ENCODE data around the gene AGTR1. TPM values are rescaled to one million over a fixed set of nuclear protein-coding genes. Genes with fewer than 3 reads are reported as not detected.

Gene AGTR1
- polyA plus RNA-seq, 3 donors = not detected

DNA sequence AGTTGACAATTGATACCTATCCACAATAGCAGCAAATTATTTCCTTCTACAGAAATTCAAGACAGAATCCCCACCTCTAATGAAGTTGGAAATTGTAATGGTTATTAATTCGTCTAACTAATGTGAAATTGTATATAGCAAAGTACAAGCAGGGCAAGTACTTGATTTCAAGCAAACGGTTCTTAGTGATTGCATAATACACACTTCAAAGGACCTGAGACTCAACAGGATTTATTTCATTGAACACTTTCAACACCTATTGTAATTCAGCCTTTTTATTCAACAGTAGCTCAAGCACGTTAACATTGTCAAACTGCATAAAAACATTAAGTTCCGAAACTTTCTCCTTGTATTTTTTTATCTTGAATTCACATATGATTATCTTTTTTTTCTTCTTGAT, 40.2 kb upstream of the AGTR1 start:
- WGBS (ENCODE audit: insufficient coverage) = no CpG with 5 or more reads among the region's 4 CpGs
- no peak overlapping the region for H3K9ac ChIP-seq (ENCODE audit: insufficient read depth, low read length, poor library complexity, severe bottlenecking)
- no peaks in the 10 kb centered on the region for H3K4me1 ChIP-seq (ENCODE audit: control insufficient read depth in 1 of 2, insufficient read depth in 2 of 2, low read length in 2 of 2)
- no peak overlapping the region for H2AFZ ChIP-seq (ENCODE audit: insufficient read depth, low read depth, low read length, poor library complexity, severe bottlenecking)
- Mint-ChIP-seq H3K27me3 (ENCODE audit: low read depth in 3 of 3) (peaks cover 2 to 5% (median 2%) of the 10 kb centered on the region in 3 donors), H3K27ac (no peak overlapping the region), H3K4me1 (no peaks in the 10 kb centered on the region), H3K36me3 (no peaks in the 10 kb centered on the region), H3K4me3 (no peak overlapping the region), H3K9me3 (peaks cover 0 to 3% (median 0%) of the 10 kb centered on the region in 7 donors)
- no peak for DNase-seq
- peaks cover 0 to 3% of the 10 kb centered on the region in 2 donors for H3K27me3 ChIP-seq (ENCODE audit: control insufficient read depth in 2 of 2, insufficient read depth in 2 of 2, low read length in 2 of 2)
- H3K4me3 ChIP-seq (replicated peaks in 1 of 3; ENCODE audit: low read depth in 2 of 3, low read length in 3 of 3) = no peak overlapping the region
- no peak overlapping the region for H3K4me2 ChIP-seq (replicated peaks; ENCODE audit: extremely low read depth, low read length, poor library complexity, severe bottlenecking)
- intact Hi-C loops (cut with micrococcal nuclease) = no loop called here
- H4K20me1 ChIP-seq (ENCODE audit: insufficient read depth, low read length) = no peaks in the 10 kb centered on the region
- H3K27ac ChIP-seq (ENCODE audit: low read depth in 1 of 2, low read length in 2 of 2) = no peak overlapping the region
- TF ChIP-seq, protein P1, sequence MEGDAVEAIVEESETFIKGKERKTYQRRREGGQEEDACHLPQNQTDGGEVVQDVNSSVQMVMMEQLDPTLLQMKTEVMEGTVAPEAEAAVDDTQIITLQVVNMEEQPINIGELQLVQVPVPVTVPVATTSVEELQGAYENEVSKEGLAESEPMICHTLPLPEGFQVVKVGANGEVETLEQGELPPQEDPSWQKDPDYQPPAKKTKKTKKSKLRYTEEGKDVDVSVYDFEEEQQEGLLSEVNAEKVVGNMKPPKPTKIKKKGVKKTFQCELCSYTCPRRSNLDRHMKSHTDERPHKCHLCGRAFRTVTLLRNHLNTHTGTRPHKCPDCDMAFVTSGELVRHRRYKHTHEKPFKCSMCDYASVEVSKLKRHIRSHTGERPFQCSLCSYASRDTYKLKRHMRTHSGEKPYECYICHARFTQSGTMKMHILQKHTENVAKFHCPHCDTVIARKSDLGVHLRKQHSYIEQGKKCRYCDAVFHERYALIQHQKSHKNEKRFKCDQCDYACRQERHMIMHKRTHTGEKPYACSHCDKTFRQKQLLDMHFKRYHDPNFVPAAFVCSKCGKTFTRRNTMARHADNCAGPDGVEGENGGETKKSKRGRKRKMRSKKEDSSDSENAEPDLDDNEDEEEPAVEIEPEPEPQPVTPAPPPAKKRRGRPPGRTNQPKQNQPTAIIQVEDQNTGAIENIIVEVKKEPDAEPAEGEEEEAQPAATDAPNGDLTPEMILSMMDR (IDR thresholded peaks at IDR 0.05) = no peak
- no peaks in the 10 kb centered on the region for H3K36me3 ChIP-seq (replicated peaks in 1 of 2; ENCODE audit: control insufficient read depth in 1 of 2, insufficient read depth in 2 of 2, low read length in 2 of 2)
- no peaks in the 10 kb centered on the region for H3K9me3 ChIP-seq (replicated peaks in 1 of 2; ENCODE audit: control insufficient read depth in 1 of 2, insufficient read depth in 1 of 2, low read length in 2 of 2)
- H3K79me2 ChIP-seq (ENCODE audit: insufficient read depth, low read length) = no peaks in the 10 kb centered on the region

DNA sequence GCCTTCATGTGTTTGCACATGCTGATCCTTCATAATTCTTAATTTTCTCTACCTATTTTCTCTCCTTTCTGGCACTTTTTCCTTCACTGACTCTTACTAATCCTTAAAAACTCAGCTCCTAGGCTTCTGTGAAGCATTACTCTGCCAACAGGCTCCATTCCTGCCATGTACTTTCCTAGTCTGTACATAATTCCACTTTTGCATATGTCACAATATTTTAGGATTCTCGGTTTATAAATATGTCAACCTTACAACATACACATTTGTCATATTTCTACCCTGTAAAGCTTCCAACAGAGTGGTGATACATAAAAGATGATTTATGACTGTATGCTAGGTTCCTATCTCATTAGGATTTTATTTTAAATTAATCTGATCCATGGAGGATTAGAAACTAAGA, 38.2 kb upstream of the AGTR1 start:
- Histone ChIP-seq H3K36me3 (replicated peaks in 1 of 2; ENCODE audit: control insufficient read depth in 1 of 2, insufficient read depth in 2 of 2, low read length in 2 of 2) (no peaks in the 10 kb centered on the region), H3K4me2 (replicated peaks; ENCODE audit: extremely low read depth, low read length, poor library complexity, severe bottlenecking) (no peak overlapping the region), H3K27me3 (ENCODE audit: control insufficient read depth in 2 of 2, insufficient read depth in 2 of 2, low read length in 2 of 2) (peaks cover 0 to 5% of the 10 kb centered on the region in 2 donors), H3K27ac (ENCODE audit: low read depth in 1 of 2, low read length in 2 of 2) (no peak overlapping the region), H3K9ac (ENCODE audit: insufficient read depth, low read length, poor library complexity, severe bottlenecking) (no peak overlapping the region), H3K9me3 (replicated peaks in 1 of 2; ENCODE audit: control insufficient read depth in 1 of 2, insufficient read depth in 1 of 2, low read length in 2 of 2) (no peaks in the 10 kb centered on the region), H2AFZ (ENCODE audit: insufficient read depth, low read depth, low read length, poor library complexity, severe bottlenecking) (no peak overlapping the region), H3K4me3 (replicated peaks in 1 of 3; ENCODE audit: low read depth in 2 of 3, low read length in 3 of 3) (no peak overlapping the region), H3K79me2 (ENCODE audit: insufficient read depth, low read length) (no peaks in the 10 kb centered on the region), H3K4me1 (ENCODE audit: control insufficient read depth in 1 of 2, insufficient read depth in 2 of 2, low read length in 2 of 2) (no peaks in the 10 kb centered on the region), H4K20me1 (ENCODE audit: insufficient read depth, low read length) (no peaks in the 10 kb centered on the region)
- no peaks in the 10 kb centered on the region for H3K4me1 Mint-ChIP-seq
- intact Hi-C loops (cut with micrococcal nuclease) = no loop called here
- TF ChIP-seq, protein P1 (IDR thresholded peaks at IDR 0.05) = no peak
- no peak for DNase-seq
- H3K4me3 Mint-ChIP-seq = no peak overlapping the region
- H3K27ac Mint-ChIP-seq = no peak overlapping the region
- peaks cover 2 to 5% (median 2%) of the 10 kb centered on the region in 3 donors for H3K27me3 Mint-ChIP-seq (ENCODE audit: low read depth in 3 of 3)
- H3K36me3 Mint-ChIP-seq = no peaks in the 10 kb centered on the region
- H3K9me3 Mint-ChIP-seq = peaks cover 0 to 3% (median 0%) of the 10 kb centered on the region in 7 donors
- no CpG with 5 or more reads among the region's 1 CpG for WGBS (ENCODE audit: insufficient coverage)
